Stomach smooth muscle (tissue), 2 donors: ENCODE results near the gene GABRR3.

Experiments used
- H3K27ac ChIP-seq: one replicate; pipeline ENCODE4 v1.7.0; 2013; ENCODE audit warnings: mild to moderate bottlenecking, low read length, inconsistent platforms
- H3K27me3 ChIP-seq, 2 donors: one replicate each; pipeline ENCODE4 v1.7.0; 2013; ENCODE audit warnings: low read length in 2 of 2; ENCODE audit not compliant: insufficient read depth in 2 of 2, control insufficient read depth in 1 of 2
- H3K36me3 ChIP-seq, 2 donors: one replicate each; pipeline ENCODE4 v1.7.0; 2013; ENCODE audit warnings: low read length in 2 of 2; ENCODE audit not compliant: control insufficient read depth in 2 of 2, insufficient read depth in 2 of 2
- H3K4me1 ChIP-seq: one replicate; pipeline ENCODE4 v1.7.0; 2013; ENCODE audit warnings: low read length; ENCODE audit not compliant: control insufficient read depth, insufficient read depth
- H3K4me3 ChIP-seq, 2 donors: one replicate each; pipeline ENCODE4 v1.7.0; 2013; ENCODE audit warnings: low read length in 2 of 2
- H3K9ac ChIP-seq, 2 donors: one replicate each; pipeline ENCODE4 v1.7.0; 2013; ENCODE audit warnings: low read length in 2 of 2, mild to moderate bottlenecking in 1 of 2
- H3K9me3 ChIP-seq, 2 donors: one replicate each; pipeline ENCODE4 v1.7.0; 2013; ENCODE audit warnings: low read length in 2 of 2; ENCODE audit not compliant: control insufficient read depth in 2 of 2
- donor health status: healthy.
- donor health status: Pancreatic carcinoma.

The GABRR3 gene

DNA sequence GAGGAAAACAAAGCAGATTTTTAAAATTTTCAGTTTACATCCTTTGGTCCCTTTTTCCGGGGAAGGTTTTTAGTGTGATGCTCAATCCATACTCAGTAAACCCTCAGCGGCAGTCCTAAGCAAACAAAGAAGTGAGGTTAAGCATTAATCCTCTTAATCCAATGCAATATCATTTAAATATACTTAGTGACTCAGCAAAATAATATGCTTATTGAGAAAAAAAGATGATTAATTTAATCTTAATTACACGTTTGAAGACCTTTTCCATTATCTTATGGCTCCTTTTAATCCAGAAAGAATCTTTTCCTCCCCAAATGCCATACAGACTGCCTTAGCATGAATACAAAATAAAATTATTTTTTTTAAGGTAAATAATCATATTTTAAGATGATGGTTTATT is at the start of gene GABRR3:
TSS of gene GABRR3 (minus strand) at position 108 of the 400 bp plus-strand sequence. CDS start 328 bp downstream, outside the sequence.
- Histone ChIP-seq H3K4me1 (no peaks in the 10 kb centered on the region), H3K4me3 (no peak within 1 kb of the TSS), H3K9me3 (no peaks in the 10 kb centered on the region), H3K36me3 (no peaks in the 10 kb centered on the region), H3K9ac (no peak within 1 kb of the TSS), H3K27ac (no peak within 1 kb of the TSS), H3K27me3 (no peaks in the 10 kb centered on the region)

DNA sequence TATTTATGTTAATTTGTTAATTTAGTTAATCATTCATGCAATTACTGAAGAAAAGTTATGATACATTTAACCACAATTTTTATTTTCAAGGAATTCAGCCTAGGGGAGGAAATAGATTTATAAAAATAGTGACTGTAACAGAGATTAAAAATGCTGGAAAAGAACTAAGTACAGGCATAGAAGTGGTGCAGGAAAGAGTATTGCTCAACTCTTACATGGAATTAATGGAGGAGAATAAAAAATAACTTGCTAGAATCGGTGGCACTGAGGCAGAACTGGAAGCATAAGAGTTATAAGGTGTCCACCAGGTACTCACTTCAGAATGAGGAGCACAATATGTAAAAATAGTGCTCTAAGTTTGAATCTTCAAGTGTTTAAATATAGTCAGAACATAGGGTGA is 38.4 kb upstream of the GABRR3 start:
- Histone ChIP-seq H3K4me1 (no peaks in the 10 kb centered on the region), H3K9me3 (no peaks in the 10 kb centered on the region), H3K9ac (no peak overlapping the region), H3K36me3 (no peaks in the 10 kb centered on the region), H3K27ac (no peak overlapping the region), H3K4me3 (no peak overlapping the region), H3K27me3 (no peaks in the 10 kb centered on the region)

DNA sequence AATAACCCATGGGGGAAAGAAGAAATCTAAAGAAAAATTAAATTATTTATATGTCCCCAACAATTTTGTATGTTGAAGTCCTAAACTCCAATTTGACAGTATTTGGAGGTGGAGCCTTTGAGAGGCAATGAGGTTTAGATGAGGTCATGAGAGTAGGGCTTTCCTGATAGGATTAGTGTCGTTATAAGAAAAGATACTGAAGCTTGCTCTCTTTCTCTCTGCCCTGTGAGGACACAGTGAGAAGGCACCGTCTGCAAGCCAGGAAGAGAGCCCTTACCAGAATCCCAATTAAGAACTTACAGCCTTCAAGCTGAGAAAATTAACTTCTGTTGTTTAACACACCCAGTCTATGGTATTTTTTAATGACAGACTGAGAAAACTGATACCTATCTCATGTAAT is 35.7 kb upstream of the GABRR3 start:
- H3K9me3 ChIP-seq = no peaks in the 10 kb centered on the region
- H3K9ac ChIP-seq = no peak overlapping the region

DNA sequence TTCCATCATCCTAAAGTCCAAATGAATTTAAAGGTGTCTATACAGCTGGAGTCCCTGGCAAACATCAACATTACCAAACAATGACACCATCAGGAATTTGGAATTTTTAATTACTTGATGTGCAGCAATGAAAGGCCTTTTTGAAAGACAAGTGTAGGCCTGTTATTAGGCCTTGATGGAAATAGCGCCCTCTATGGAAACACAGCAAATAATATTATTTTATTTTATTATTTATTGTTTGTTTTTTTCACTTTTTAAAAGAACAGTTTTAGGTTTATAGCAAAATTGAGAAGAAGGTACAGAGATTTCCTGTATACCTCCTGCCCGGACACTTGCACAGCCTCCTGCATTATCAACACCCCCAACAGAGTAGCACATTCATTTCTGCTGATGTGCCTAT is 33.7 kb upstream of the GABRR3 start:
- H3K9me3 ChIP-seq = no peaks in the 10 kb centered on the region
- no peaks in the 10 kb centered on the region for H3K36me3 ChIP-seq
- H3K27me3 ChIP-seq = no peaks in the 10 kb centered on the region
- H3K27ac ChIP-seq = no peak overlapping the region
- no peak overlapping the region for H3K4me3 ChIP-seq
- no peaks in the 10 kb centered on the region for H3K4me1 ChIP-seq
- no peak overlapping the region for H3K9ac ChIP-seq

More for the DNA sequence above, 35.7 kb upstream of the GABRR3 start:
- Histone ChIP-seq H3K4me3 (no peak overlapping the region), H3K27ac (no peak overlapping the region), H3K27me3 (no peaks in the 10 kb centered on the region), H3K4me1 (no peaks in the 10 kb centered on the region), H3K36me3 (no peaks in the 10 kb centered on the region)

DNA sequence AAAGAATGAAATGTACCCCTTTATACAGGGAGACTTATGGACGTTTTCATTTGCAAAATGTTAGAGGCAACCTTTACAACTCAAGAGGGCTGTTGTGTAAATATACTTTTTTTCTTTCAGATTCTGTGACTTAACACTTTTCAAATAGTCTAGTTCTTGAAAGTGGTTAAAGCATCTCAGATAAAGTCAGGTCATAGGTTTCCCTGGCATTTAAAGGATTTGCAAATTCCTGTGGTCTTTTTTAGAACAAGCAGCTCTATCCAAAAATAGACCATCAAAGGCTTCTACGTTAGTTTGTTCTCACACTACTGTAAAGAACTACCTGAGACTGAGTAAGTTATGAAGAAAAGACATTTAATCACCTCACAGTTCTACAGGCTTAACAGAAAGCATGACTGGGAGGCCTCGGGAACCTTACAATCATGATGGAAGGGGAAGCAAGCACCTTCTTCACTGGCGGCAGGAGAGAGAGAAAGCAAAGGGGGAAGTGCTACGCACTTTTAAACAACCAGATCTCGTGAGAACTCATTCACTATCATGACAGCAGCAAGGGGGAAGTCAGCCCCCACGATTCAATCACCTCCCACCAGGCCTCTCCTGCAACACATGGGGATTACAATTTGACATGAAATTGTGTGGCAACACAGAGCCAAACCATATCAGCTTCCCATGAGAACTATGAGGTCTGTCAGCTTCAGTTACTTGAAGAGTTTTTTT is 23.3 kb upstream of the GABRR3 start:
- H3K4me3 ChIP-seq = no peak overlapping the region

DNA sequence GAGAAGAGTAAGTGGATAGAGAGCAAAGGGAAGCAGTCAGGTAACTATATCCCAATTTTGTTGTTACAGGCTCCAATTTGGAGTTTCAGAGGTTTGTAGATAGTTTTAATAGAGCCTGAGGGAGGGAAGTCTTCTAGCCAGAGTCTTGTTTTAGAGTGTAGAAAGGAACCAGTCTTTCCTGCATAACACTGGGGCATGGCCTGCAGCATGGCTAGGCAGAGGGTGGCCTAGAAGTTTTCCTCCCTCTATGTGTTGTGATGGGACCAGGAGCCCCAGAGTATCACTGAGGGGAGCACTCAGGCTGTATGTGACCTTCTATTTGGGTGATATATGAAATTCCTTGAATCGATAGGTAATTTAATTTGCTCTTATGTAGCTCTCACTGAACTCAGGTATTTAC is 22.5 kb upstream of the GABRR3 start:
- H3K9ac ChIP-seq = no peak overlapping the region
- H3K4me1 ChIP-seq = no peaks in the 10 kb centered on the region
- H3K9me3 ChIP-seq = no peaks in the 10 kb centered on the region
- no peaks in the 10 kb centered on the region for H3K27me3 ChIP-seq
- no peak overlapping the region for H3K4me3 ChIP-seq
- no peaks in the 10 kb centered on the region for H3K36me3 ChIP-seq
- H3K27ac ChIP-seq = no peak overlapping the region

More for the DNA sequence above, 23.3 kb upstream of the GABRR3 start:
- Histone ChIP-seq H3K27ac (no peak overlapping the region), H3K36me3 (no peaks in the 10 kb centered on the region), H3K9me3 (no peaks in the 10 kb centered on the region), H3K27me3 (no peaks in the 10 kb centered on the region), H3K4me1 (no peaks in the 10 kb centered on the region), H3K9ac (no peak overlapping the region)

DNA sequence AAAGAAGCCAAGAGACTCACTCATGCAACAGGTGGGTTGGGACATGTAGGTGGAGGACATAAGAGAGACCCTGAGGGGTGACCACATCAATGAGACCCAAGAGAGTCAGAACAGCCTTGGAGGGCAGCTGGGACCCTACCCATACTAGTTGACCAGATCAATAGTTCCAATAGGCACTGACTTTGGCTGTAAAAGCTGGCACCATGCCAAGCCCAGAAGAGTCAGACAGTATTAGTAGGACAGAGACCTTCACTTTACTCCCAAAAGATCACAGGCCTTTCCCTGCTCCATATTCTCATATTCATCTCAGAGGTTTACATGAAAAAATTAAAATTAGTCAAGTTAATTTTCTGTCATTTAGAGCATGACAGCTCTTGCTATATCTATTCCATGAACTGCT is 20.9 kb upstream of the GABRR3 start:
- H3K4me1 ChIP-seq = no peaks in the 10 kb centered on the region
- no peaks in the 10 kb centered on the region for H3K27me3 ChIP-seq
- H3K9ac ChIP-seq = no peak overlapping the region
- no peak overlapping the region for H3K4me3 ChIP-seq
- H3K27ac ChIP-seq = no peak overlapping the region
- no peaks in the 10 kb centered on the region for H3K36me3 ChIP-seq
- no peaks in the 10 kb centered on the region for H3K9me3 ChIP-seq

DNA sequence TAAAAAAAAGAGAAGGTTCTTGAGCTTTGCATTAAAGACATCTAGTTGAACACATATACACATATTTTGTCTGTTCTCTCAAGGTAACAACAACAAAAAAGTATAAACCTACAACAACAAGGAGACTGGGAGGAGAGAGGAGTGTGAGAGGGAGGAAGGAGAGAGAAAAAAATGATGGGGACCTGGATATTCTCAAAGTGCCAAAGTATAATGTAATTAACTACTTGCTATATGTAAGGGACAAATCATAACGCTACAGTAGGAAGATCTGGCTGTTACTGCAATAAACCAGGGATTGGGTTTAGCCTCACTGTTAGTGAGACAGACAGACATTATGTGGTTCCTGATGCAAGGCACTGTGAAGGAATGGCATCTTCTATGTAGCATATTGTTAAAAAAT is 14.2 kb upstream of the GABRR3 start:
- Histone ChIP-seq H3K27me3 (peaks cover 0 to 3% of the 10 kb centered on the region in 2 donors), H3K9ac (no peak overlapping the region), H3K27ac (no peak overlapping the region), H3K9me3 (no peaks in the 10 kb centered on the region), H3K4me1 (no peaks in the 10 kb centered on the region), H3K4me3 (no peak overlapping the region), H3K36me3 (no peaks in the 10 kb centered on the region)

DNA sequence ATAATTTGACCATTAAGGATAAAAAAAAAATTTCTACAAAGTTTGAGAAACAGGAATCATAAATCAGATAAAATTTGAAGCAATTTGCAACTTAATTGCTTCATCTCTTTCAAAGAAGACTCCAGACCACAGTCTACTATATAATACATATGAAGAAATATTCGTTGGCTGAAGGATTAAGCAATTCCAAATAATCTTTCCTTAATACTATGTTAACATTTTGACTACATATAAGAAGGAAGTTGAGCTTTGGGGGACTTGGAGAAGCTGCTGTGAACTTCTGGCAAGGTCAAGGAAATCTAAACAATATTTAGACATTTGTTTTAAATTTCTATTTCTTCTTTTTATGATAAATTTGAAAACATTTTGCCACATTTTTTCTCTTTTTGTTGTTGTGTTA is 13.5 kb upstream of the GABRR3 start:
- H3K4me1 ChIP-seq = no peaks in the 10 kb centered on the region
- no peak overlapping the region for H3K9ac ChIP-seq
- H3K9me3 ChIP-seq = no peaks in the 10 kb centered on the region
- H3K27ac ChIP-seq = no peak overlapping the region
- no peaks in the 10 kb centered on the region for H3K36me3 ChIP-seq
- peaks cover 0 to 3% of the 10 kb centered on the region in 2 donors for H3K27me3 ChIP-seq
- H3K4me3 ChIP-seq = no peak overlapping the region

DNA sequence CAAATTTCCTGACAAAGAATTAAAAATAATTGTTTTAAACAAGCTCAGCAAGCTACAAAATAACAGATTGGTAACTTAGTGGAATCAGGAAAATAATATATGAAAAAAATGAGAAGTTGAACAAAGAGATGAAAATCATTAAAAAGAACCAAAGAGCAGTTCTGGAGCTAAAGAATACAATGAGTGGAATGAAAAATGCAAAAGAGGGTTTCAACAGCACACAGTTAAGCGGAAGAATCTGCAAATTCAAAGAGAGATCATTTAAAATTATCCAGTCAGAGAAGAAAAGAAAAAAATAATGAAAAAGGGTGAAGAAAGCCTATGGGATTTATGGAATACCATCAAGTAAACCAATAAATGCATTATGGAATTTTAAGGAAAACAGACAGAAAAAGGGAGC is 6.2 kb upstream of the GABRR3 start:
- H3K4me3 ChIP-seq = no peak overlapping the region

DNA sequence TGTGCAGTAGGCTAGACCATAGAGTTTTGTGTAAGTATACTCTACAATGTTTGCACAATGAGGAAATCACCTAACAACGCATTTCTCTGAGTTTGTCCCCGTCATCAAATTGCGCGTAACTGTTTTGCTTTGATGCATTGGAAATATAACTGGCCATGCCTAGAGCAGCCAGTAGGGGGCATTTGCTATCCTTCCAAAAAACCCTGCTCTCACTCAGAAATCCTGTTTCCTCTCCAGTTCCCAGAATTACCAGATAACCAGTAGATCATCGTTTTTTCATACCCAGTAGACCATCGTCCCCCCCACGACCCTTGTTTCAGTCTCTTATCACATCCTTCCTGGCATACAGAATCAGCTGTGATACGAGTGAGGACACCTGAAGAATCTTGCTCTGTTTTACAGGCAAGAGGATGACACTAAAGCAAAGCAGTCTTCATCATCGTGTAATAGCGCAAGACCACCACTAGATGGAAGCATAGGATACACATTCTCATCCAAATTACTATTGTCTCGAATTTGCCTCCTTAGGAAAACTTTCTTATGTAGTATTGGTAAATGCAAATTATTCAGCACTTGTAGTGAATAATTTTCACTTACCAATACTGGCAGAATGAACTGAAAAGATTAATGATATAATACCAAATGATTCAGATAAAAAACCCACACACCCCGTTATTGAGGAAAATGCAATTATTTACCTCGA is 4.4 kb upstream of the GABRR3 start:
- H3K4me1 ChIP-seq = no peaks in the 10 kb centered on the region
- H3K9ac ChIP-seq = peak overlapping the region in 1 of 2 donors; percentile 7
- H3K27ac ChIP-seq = no peak overlapping the region
- H3K4me3 ChIP-seq = peak overlapping the region; percentile 68 to 69
- no peaks in the 10 kb centered on the region for H3K9me3 ChIP-seq
- H3K27me3 ChIP-seq = no peaks in the 10 kb centered on the region
- H3K36me3 ChIP-seq = no peaks in the 10 kb centered on the region

More for the DNA sequence above, 6.2 kb upstream of the GABRR3 start:
- H3K9me3 ChIP-seq = no peaks in the 10 kb centered on the region
- no peaks in the 10 kb centered on the region for H3K27me3 ChIP-seq
- no peak overlapping the region for H3K27ac ChIP-seq
- H3K36me3 ChIP-seq = no peaks in the 10 kb centered on the region
- H3K9ac ChIP-seq = no peak overlapping the region
- H3K4me1 ChIP-seq = no peaks in the 10 kb centered on the region
